Measurements from ENCODE around the gene PERCC1.

Gene PERCC1

GRCh38 chr16:1392826-1393225 lies 38.1 kb upstream of the PERCC1 start:
- DNase-seq (ENCODE audit: extremely low read depth, low read depth): no peak
- TF ChIP-seq, protein P1, sequence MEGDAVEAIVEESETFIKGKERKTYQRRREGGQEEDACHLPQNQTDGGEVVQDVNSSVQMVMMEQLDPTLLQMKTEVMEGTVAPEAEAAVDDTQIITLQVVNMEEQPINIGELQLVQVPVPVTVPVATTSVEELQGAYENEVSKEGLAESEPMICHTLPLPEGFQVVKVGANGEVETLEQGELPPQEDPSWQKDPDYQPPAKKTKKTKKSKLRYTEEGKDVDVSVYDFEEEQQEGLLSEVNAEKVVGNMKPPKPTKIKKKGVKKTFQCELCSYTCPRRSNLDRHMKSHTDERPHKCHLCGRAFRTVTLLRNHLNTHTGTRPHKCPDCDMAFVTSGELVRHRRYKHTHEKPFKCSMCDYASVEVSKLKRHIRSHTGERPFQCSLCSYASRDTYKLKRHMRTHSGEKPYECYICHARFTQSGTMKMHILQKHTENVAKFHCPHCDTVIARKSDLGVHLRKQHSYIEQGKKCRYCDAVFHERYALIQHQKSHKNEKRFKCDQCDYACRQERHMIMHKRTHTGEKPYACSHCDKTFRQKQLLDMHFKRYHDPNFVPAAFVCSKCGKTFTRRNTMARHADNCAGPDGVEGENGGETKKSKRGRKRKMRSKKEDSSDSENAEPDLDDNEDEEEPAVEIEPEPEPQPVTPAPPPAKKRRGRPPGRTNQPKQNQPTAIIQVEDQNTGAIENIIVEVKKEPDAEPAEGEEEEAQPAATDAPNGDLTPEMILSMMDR (IDR thresholded peaks at IDR 0.05; ENCODE audit: low read depth, low read length): no peak

DNA sequence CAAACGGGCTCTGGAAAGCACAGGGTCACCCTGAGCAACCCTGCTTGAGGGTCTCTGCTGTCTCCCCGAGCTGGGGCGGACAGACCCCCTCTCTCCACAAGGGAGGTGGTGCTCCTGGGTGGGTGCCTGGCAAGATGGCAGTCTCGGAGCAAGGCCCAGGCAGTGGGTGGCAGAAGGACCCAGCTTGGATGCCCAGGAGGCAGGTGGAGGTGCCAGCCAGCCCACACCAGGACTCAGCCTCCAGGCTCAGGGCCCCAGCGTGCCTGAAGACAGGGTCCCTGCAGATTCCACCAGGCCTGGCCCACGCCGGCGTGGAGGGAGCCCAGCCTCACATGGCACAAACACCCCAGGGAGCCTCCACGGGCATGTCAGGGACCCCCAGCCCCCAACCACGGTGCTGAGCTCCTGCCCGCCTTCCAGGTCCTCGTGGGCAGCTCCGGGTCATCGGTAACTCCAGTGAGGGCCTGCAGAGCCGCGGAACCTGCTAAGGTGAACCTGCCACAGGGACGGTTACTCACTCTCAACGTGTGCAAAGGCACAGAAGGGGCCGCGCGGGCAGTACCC lies 37.2 kb upstream of the PERCC1 start:
- TF ChIP-seq, protein P1 (IDR thresholded peaks at IDR 0.05; ENCODE audit: low read depth, low read length): no peak

DNA sequence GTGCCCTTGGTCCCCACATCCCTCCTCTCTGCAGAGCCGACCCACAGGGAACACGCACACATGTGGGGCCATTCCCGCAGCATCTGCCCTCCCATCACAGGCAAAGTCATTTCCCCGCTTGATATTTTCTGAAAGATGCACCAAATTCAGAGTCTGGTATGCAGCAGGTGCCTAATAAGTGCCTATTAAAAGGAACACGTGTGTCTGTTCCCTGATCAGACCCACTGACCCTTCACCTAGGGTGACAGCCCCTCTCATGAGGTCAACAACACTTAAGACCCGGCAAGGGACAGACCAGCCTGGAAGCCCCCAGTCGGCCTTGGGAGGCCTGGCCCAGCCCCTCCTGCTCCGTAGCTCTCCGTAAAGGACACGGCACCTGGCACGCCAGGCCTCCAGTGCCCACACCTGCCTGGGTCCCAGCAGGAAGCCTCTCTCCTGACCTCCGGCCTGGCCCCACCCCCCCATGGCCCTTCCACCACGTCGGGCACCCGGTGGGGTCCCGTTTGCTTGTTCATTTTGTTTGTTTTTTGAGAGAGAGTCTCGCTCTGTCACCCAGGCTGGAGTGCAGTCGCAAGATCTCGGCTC lies 36.4 kb upstream of the PERCC1 start:
- no peak for DNase-seq (ENCODE audit: extremely low read depth, low read depth)
- TF ChIP-seq, protein P1 (IDR thresholded peaks at IDR 0.05; ENCODE audit: low read depth, low read length): no peak

More for the DNA sequence above, 37.2 kb upstream of the PERCC1 start:
- DNase-seq (ENCODE audit: extremely low read depth, low read depth): no peak

DNA sequence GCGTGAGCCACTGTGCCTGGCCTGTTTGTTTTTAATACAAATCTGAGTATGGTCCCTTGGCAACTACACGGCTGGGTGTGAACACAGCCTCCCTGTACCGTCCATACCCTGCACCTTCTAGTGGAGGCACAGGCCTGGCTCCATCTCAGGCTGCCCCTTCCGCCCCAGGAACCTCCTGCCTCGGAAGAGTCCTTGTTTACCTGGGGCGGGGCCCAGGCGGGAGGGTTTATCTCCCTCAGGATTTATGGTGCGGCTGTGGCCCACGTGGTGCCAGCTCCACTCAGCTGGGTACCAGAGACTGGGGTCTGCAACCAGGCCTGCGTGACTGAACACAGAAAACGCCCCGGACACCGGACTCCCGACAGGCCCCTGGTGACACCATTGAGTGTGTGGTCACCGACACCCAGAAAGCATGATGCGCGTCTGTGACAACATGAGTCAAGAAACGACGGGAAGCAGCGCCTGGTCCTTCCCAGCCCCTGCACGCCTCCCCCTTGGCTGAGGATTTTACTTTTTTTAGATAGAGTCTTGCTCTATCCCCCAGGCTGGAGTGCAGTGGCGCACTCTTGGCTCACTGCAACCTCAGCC lies 35.3 kb upstream of the PERCC1 start:
- TF ChIP-seq, protein P1 (IDR thresholded peaks at IDR 0.05; ENCODE audit: low read depth, low read length): no peak
- DNase-seq (ENCODE audit: extremely low read depth, low read depth): no peak

- DNase-seq (ENCODE audit: extremely low read depth, low read depth): no peak
- TF ChIP-seq, protein P1 (IDR thresholded peaks at IDR 0.05; ENCODE audit: low read depth, low read length): no peak
Measured at GRCh38 chr16:1397779-1398178, 33.1 kb upstream of the PERCC1 start.

DNA sequence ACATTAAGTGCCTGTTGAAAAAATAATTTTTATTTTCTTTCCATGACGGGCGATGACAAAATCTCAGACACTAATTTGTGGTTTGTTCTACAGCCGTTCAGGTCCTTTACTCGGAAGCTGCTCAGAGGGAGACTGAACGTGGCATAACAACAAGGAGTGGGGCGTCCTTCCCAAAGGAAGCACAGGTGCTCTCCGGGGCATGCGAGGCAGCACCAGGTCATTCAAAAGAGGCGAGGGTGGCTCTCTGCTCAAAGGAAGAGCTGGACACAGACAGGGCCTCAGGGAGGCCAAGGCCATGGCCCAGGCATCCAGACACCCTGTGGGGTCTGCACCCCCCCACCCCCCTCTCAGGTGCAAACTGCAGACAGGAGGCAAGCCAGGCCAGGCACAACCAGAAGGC lies 32.5 kb upstream of the PERCC1 start:
- TF ChIP-seq, protein P1 (IDR thresholded peaks at IDR 0.05; ENCODE audit: low read depth, low read length): no peak
- DNase-seq (ENCODE audit: extremely low read depth, low read depth): no peak

- TF ChIP-seq, protein P1 (IDR thresholded peaks at IDR 0.05; ENCODE audit: low read depth, low read length): no peak
- no peak for DNase-seq (ENCODE audit: extremely low read depth, low read depth)
Measured at GRCh38 chr16:1398826-1399581, 31.9 kb upstream of the PERCC1 start.
